ENCODE results near the gene NPLOC4. TPM values are rescaled to one million over a fixed set of nuclear protein-coding genes. Genes with fewer than 3 reads are reported as not detected.

Gene NPLOC4
- total RNA-seq, 1 donor from 2014 or later, result 102 TPM

- Mint-ChIP-seq H3K27ac (peak overlapping the region; percentile 97), H3K9me3 (ENCODE audit: low read depth) (no peaks in the 10 kb centered on the region), H3K27me3 (no peaks in the 10 kb centered on the region)
These were observed 126.7 kb downstream of the NPLOC4 start for GRCh38 chr17:81509972-81510784.

DNA sequence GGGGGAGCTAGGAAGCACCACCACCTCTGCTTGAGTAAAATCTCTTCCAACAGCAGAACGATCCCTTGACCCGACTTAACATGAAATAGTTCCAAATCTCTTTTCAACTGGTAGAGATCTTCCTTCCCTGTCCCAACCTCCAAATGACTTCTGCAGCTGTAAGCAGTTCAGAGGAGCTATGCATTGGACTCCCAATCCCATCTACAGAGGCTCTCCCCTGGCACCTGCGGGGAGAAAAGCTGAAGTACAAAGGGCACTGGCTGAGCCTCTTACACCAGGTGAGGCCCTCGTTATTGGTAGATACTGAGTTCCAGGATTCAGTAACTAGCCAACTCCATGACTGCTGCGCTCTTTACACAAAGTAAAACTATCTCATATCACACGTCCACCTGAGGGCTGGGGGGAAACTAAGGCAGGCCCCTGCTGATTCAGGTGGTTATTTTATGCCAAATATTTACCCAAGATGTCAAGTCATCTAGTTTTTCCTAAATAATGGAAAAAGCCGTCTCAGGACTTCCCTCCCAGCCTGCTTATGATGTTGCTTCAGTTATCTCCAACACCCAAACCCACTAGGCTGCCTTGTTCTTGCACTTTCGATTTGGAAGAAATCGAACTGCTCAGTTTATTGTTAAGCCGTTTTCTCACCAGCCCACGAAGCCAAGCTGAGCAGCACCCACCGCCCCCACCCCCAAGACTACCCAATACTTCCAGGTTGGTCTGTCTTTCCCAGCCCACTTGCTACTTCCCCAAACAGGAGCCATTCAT, 127.5 kb downstream of the NPLOC4 start:
- peak overlapping the region; percentile 96 for H3K4me3 Mint-ChIP-seq (ENCODE audit: low read depth)
- no peak for TF ChIP-seq CTCF (IDR thresholded peaks at IDR 0.05; ENCODE audit: unreplicated experiment)
- no peak for DNase-seq (ENCODE audit: low spot score, unreplicated experiment)
- peaks cover 4% of the 10 kb centered on the region for H3K27me3 Mint-ChIP-seq
- H3K27ac Mint-ChIP-seq, result peak overlapping the region; percentile 97
- H3K4me1 Mint-ChIP-seq (ENCODE audit: low read depth), result peaks cover 26% of the 10 kb centered on the region
- peaks cover 41% of the 10 kb centered on the region for H3K36me3 Mint-ChIP-seq (ENCODE audit: insufficient read depth)
- no peaks in the 10 kb centered on the region for H3K9me3 Mint-ChIP-seq (ENCODE audit: low read depth)

More at GRCh38 chr17:81509972-81510784, 126.7 kb downstream of the NPLOC4 start:
- Mint-ChIP-seq H3K4me3 (ENCODE audit: low read depth) (peak overlapping the region; percentile 96), H3K4me1 (ENCODE audit: low read depth) (peaks cover 26% of the 10 kb centered on the region), H3K36me3 (ENCODE audit: insufficient read depth) (peaks cover 41% of the 10 kb centered on the region)
- TF ChIP-seq CTCF (IDR thresholded peaks at IDR 0.05; ENCODE audit: unreplicated experiment), result no peak
- no peak for DNase-seq (ENCODE audit: low spot score, unreplicated experiment)

- DNase-seq (ENCODE audit: low spot score, unreplicated experiment), result no peak
- Mint-ChIP-seq H3K9me3 (ENCODE audit: low read depth) (no peaks in the 10 kb centered on the region), H3K27me3 (peaks cover 4% of the 10 kb centered on the region), H3K27ac (peak overlapping the region; percentile 97), H3K36me3 (ENCODE audit: insufficient read depth) (peaks cover 41% of the 10 kb centered on the region), H3K4me3 (ENCODE audit: low read depth) (peak overlapping the region; percentile 96), H3K4me1 (ENCODE audit: low read depth) (peaks cover 26% of the 10 kb centered on the region)
- no peak for TF ChIP-seq CTCF (IDR thresholded peaks at IDR 0.05; ENCODE audit: unreplicated experiment)
These were observed 128.2 kb downstream of the NPLOC4 start for GRCh38 chr17:81508639-81509206.

Other genes with a start within 250 kb of the NPLOC4 start
- gene BAHCC1, start 241.7 kb downstream of the NPLOC4 start, total RNA-seq, result 36.9 and 40.5 TPM in 2 replicates
- gene ACTG1, start 124.3 kb downstream of the NPLOC4 start, total RNA-seq, result 3,227 and 3,279 TPM in 2 replicates
- 4.8 and 5.3 TPM in 2 replicates for gene FSCN2, start 108.7 kb downstream of the NPLOC4 start, total RNA-seq
- gene FAAP100, start 84.8 kb downstream of the NPLOC4 start, total RNA-seq, result 46.5 and 47.7 TPM in 2 replicates
- 4.0 and 4.4 TPM in 2 replicates for gene TSPAN10, start 84 bp upstream of the NPLOC4 start, total RNA-seq
- 0.50 TPM in 1 of 2 replicates, not detected in the other for gene PDE6G, start 19.4 kb upstream of the NPLOC4 start, total RNA-seq
- gene OXLD1, start 29.5 kb upstream of the NPLOC4 start, total RNA-seq, result 18.6 and 23.6 TPM in 2 replicates
- 24.8 and 26.6 TPM in 2 replicates for gene CCDC137, start 29.6 kb upstream of the NPLOC4 start, total RNA-seq
- gene ARL16, start 46.7 kb upstream of the NPLOC4 start, total RNA-seq, result 42.1 TPM in 2 replicates
- 127 and 141 TPM in 2 replicates for gene HGS, start 46.9 kb upstream of the NPLOC4 start, total RNA-seq
- gene MRPL12, start 66.3 kb upstream of the NPLOC4 start, total RNA-seq, result 63.6 and 63.9 TPM in 2 replicates
- gene SLC25A10, start 75.2 kb upstream of the NPLOC4 start, total RNA-seq, result 36.9 and 40.9 TPM in 2 replicates
- 2.1 and 2.2 TPM in 2 replicates for gene GCGR, start 167.0 kb upstream of the NPLOC4 start, total RNA-seq
- gene MCRIP1, start 196.2 kb upstream of the NPLOC4 start, total RNA-seq, result 138 and 157 TPM in 2 replicates
- not detected in 2 replicates for gene PPP1R27, start 197.9 kb upstream of the NPLOC4 start, total RNA-seq
- 467 and 484 TPM in 2 replicates for gene P4HB, start 223.4 kb upstream of the NPLOC4 start, total RNA-seq
- gene ARHGDIA, start 234.2 kb upstream of the NPLOC4 start, total RNA-seq, result 239 and 248 TPM in 2 replicates

All from progenitor cell of endocrine pancreas (in vitro differentiated cells).